HK-2 (cell line): ENCODE measurements around the gene PRR9.

ENCODE experiments used
- DNase-seq: peaks from one replicate; pipeline ENCODE4 v3.0.0-alpha.2; 2018; ENCODE audit not compliant: unreplicated experiment

PRR9 gene

DNA sequence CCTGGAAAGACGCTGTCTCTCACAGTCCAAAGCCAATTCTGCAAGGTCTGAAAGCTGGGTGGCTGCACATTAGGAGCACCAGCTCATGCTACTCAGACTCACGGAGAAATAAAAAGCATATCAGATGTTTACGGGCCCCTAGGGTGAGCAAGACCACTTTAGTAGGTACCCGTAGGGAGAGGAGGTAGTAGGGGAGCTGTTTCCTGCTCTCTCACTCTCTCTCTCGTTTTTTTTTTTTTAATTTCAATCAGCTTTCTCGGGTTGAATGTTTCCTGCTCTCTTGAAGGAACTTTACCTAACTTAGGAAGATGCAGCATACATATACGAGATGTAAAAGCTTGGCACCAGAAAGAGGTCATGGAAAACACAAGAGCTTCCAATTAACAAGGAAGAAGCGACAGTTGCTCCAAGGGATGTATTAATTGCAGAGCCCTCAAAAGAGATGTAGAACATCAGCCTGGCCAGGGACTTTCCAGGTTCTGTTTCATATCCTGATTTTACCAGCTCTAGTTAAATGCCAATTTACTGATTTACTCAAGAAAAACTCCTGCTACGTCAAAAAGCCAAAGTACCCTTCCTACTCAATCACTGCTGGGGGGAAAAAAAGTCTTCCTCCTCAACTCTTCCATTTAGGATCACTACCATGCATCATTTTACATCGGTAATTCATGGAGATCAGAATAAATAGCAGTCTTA is 45.2 kb downstream of the PRR9 start:
- DNase-seq, result no peak

DNA sequence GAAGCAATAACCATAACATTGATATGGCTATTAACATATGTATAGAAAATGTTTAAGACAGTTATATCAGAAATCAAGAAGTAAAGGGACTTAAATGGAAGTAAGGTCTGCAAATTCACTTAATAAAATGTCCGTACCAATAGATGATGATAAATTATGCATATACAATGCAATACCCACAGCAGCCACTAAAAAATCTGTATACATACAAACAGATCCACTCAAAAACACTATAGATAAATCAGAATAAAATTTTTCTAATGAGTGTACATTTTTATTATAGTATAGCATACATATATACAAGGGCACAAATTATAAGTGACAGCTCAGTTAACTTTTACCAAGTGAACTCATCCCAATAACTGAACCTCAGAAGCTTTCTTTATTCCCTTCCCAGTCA is 48.1 kb downstream of the PRR9 start:
- DNase-seq, result no peak
